Measurements from ENCODE around the gene CLASRP. TPM values are rescaled to one million over a fixed set of nuclear protein-coding genes. Genes with fewer than 3 reads are reported as not detected.

Gene CLASRP
- total RNA-seq, 1 experiment from 2014 or later = 88.0 TPM

DNA sequence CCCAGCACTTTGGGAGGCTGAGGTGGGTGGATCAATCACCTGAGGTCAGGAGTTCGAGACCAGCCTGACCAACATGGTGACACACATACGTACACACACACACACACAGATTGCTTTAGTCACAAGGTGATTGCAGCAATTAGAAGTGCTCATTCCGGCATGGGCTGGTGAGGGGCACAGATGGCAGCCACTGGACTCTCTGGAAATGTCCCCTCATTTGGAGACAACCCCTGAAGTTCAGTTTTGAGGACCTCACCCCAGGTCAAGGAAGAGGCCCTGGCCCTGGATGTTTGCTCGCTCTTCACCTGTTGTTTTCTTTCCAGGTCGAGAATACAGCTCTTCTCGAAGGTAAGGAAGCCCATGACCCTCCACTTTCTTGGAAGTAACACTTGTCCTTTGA lies 31.4 kb downstream of the CLASRP start:
- Mint-ChIP-seq H3K4me1 (peaks cover 9% of the 10 kb centered on the region), H3K4me3 (no peak overlapping the region), H3K27me3 (ENCODE audit: low read depth) (no peaks in the 10 kb centered on the region), H3K27ac (peak overlapping the region; percentile 45; the same call in 1 of the 2 replicates), H3K36me3 (peaks cover 21% of the 10 kb centered on the region; the same call in 1 of the 2 replicates), H3K9me3 (no peaks in the 10 kb centered on the region)
- CTCF ChIA-PET = no interaction called here
- DNase-seq (ENCODE audit: low spot score) (no peak), ATAC-seq (no peak)
- TF ChIP-seq ZNF232 (CRISPR knock-in tag; IDR thresholded peaks at IDR 0.05) (no peak), TEAD1 (CRISPR knock-in tag; IDR thresholded peaks at IDR 0.05) (no peak), CREM (CRISPR knock-in tag; IDR thresholded peaks at IDR 0.05) (no peak), PREB (CRISPR knock-in tag; IDR thresholded peaks at IDR 0.05; ENCODE audit: borderline replicate concordance) (no peak), SMAD3 (CRISPR knock-in tag; IDR thresholded peaks at IDR 0.05; ENCODE audit: borderline replicate concordance) (no peak)
- TF ChIP-seq, protein P1, sequence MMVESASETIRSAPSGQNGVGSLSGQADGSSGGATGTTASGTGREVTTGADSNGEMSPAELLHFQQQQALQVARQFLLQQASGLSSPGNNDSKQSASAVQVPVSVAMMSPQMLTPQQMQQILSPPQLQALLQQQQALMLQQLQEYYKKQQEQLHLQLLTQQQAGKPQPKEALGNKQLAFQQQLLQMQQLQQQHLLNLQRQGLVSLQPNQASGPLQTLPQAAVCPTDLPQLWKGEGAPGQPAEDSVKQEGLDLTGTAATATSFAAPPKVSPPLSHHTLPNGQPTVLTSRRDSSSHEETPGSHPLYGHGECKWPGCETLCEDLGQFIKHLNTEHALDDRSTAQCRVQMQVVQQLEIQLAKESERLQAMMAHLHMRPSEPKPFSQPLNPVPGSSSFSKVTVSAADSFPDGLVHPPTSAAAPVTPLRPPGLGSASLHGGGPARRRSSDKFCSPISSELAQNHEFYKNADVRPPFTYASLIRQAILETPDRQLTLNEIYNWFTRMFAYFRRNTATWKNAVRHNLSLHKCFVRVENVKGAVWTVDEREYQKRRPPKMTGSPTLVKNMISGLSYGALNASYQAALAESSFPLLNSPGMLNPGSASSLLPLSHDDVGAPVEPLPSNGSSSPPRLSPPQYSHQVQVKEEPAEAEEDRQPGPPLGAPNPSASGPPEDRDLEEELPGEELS (CRISPR knock-in tag; IDR thresholded peaks at IDR 0.05) = no peak
- POLR2A ChIA-PET = no interaction called here

- peaks cover 18% of the 10 kb centered on the region; the same call in 1 of the 2 replicates for H3K36me3 Mint-ChIP-seq
- ATAC-seq (no peak), DNase-seq (ENCODE audit: low spot score) (no peak)
- CTCF ChIA-PET = interaction anchor here (1.0 to 2.6 kb wide), 2 partner anchors 12 to 82 kb away, joined by 3 to 26 read pairs; no protein-coding TSS in a partner anchor
- H3K9me3 Mint-ChIP-seq = no peaks in the 10 kb centered on the region
- no peaks in the 10 kb centered on the region for H3K27me3 Mint-ChIP-seq (ENCODE audit: low read depth)
- H3K27ac Mint-ChIP-seq = no peak overlapping the region
- peaks cover 9% of the 10 kb centered on the region for H3K4me1 Mint-ChIP-seq
- POLR2A ChIA-PET = no interaction called here
- H3K4me3 Mint-ChIP-seq = no peak overlapping the region
- TF ChIP-seq MXD4 (CRISPR knock-in tag; IDR thresholded peaks at IDR 0.05; ENCODE audit: borderline replicate concordance) = no peak
- no peak for TF ChIP-seq NR3C1 (CRISPR knock-in tag; conservative IDR thresholded peaks at IDR 0.05; ENCODE audit: low read depth)
- no peak for TF ChIP-seq SOX15 (CRISPR knock-in tag; IDR thresholded peaks at IDR 0.05)
- TF ChIP-seq ELF4 (CRISPR knock-in tag; IDR thresholded peaks at IDR 0.05; ENCODE audit: low read depth) = no peak
- no peak for TF ChIP-seq CBFB (CRISPR knock-in tag; IDR thresholded peaks at IDR 0.05; ENCODE audit: low read depth)
- TF ChIP-seq ATF2 (CRISPR knock-in tag; IDR thresholded peaks at IDR 0.05; ENCODE audit: borderline replicate concordance, low read depth) = no peak
- TF ChIP-seq, protein P2, sequence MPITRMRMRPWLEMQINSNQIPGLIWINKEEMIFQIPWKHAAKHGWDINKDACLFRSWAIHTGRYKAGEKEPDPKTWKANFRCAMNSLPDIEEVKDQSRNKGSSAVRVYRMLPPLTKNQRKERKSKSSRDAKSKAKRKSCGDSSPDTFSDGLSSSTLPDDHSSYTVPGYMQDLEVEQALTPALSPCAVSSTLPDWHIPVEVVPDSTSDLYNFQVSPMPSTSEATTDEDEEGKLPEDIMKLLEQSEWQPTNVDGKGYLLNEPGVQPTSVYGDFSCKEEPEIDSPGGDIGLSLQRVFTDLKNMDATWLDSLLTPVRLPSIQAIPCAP (CRISPR knock-in tag; IDR thresholded peaks at IDR 0.05) = no peak
- TF ChIP-seq E2F5 (CRISPR knock-in tag; IDR thresholded peaks at IDR 0.05) = no peak
- TF ChIP-seq, protein P1 (CRISPR knock-in tag; IDR thresholded peaks at IDR 0.05) = no peak
- TF ChIP-seq TEAD1 (CRISPR knock-in tag; IDR thresholded peaks at IDR 0.05) = no peak
- no peak for TF ChIP-seq ZNF396 (CRISPR knock-in tag; IDR thresholded peaks at IDR 0.05; ENCODE audit: borderline replicate concordance)
- TF ChIP-seq TEAD4 (CRISPR knock-in tag; IDR thresholded peaks at IDR 0.05) = no peak
- TF ChIP-seq, protein P3, sequence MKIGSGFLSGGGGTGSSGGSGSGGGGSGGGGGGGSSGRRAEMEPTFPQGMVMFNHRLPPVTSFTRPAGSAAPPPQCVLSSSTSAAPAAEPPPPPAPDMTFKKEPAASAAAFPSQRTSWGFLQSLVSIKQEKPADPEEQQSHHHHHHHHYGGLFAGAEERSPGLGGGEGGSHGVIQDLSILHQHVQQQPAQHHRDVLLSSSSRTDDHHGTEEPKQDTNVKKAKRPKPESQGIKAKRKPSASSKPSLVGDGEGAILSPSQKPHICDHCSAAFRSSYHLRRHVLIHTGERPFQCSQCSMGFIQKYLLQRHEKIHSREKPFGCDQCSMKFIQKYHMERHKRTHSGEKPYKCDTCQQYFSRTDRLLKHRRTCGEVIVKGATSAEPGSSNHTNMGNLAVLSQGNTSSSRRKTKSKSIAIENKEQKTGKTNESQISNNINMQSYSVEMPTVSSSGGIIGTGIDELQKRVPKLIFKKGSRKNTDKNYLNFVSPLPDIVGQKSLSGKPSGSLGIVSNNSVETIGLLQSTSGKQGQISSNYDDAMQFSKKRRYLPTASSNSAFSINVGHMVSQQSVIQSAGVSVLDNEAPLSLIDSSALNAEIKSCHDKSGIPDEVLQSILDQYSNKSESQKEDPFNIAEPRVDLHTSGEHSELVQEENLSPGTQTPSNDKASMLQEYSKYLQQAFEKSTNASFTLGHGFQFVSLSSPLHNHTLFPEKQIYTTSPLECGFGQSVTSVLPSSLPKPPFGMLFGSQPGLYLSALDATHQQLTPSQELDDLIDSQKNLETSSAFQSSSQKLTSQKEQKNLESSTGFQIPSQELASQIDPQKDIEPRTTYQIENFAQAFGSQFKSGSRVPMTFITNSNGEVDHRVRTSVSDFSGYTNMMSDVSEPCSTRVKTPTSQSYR (CRISPR knock-in tag; IDR thresholded peaks at IDR 0.05) = no peak
- TF ChIP-seq USF2 (CRISPR knock-in tag; IDR thresholded peaks at IDR 0.05) = no peak
Observed at GRCh38 chr19:45070861-45071544, 32.2 kb downstream of the CLASRP start.
